ENCODE measurements around the gene PDCL2. TPM values are rescaled to one million over a fixed set of nuclear protein-coding genes. Genes with fewer than 3 reads are reported as not detected.
A peak's percentile ranks its signal among the peaks of the same experiment; 100 is the strongest.
"Not testable (repeated sequence)": the region's sequence is repeated elsewhere in the genome, so short reads cannot be mapped to it uniquely, and the experiment has no call there.

PDCL2 gene
- total RNA-seq, 4 donors from 2014 or later: 1.5 TPM; not detected in 3

DNA sequence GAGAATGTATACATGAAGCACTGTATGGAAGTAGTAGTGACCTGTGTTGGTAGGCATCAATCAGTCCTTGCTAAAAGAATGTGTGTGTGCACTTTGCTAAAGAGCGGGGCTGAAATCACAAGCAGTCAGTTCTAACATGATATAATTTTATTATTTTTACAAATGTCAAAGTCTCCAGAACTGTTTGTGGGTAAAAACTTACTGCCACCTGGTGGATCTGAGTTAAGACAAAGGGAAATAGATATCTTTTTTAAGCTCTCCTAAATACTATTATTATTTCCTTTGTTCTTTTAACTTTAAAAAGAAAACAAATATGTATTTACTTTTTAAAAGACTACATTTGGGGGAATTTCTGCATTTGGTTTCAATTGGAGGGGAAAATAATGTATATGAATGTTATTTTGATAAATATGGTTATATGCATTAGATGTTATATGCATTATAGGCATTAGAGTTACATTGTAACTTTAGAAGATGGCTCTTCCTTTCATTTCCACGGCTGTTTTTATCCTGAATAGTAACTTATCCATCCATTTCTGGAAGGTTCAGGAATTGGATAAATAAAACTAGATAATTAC lies 37.5 kb downstream of the PDCL2 start:
- Histone ChIP-seq H3K27me3 (no peaks in the 10 kb centered on the region), H3K4me3 (no peak overlapping the region), H3K36me3 (no peaks in the 10 kb centered on the region), H3K27ac (no peak overlapping the region), H3K4me1 (peaks cover 0 to 23% (median 0%) of the 10 kb centered on the region in 3 donors), H3K9me3 (no peaks in the 10 kb centered on the region)
- DNase-seq: no peak
- 39 to 42% methylated on average over 2 of the region's 2 CpGs for WGBS, 2 donors
- TF ChIP-seq POLR2A (IDR thresholded peaks at IDR 0.05): no peak
- TF ChIP-seq, protein P1, sequence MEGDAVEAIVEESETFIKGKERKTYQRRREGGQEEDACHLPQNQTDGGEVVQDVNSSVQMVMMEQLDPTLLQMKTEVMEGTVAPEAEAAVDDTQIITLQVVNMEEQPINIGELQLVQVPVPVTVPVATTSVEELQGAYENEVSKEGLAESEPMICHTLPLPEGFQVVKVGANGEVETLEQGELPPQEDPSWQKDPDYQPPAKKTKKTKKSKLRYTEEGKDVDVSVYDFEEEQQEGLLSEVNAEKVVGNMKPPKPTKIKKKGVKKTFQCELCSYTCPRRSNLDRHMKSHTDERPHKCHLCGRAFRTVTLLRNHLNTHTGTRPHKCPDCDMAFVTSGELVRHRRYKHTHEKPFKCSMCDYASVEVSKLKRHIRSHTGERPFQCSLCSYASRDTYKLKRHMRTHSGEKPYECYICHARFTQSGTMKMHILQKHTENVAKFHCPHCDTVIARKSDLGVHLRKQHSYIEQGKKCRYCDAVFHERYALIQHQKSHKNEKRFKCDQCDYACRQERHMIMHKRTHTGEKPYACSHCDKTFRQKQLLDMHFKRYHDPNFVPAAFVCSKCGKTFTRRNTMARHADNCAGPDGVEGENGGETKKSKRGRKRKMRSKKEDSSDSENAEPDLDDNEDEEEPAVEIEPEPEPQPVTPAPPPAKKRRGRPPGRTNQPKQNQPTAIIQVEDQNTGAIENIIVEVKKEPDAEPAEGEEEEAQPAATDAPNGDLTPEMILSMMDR (IDR thresholded peaks at IDR 0.05): peak in 4 of 6 experiments; percentile 20 to 41 (median 37)
- intact Hi-C loops (cut with DNase I): no loop called here

DNA sequence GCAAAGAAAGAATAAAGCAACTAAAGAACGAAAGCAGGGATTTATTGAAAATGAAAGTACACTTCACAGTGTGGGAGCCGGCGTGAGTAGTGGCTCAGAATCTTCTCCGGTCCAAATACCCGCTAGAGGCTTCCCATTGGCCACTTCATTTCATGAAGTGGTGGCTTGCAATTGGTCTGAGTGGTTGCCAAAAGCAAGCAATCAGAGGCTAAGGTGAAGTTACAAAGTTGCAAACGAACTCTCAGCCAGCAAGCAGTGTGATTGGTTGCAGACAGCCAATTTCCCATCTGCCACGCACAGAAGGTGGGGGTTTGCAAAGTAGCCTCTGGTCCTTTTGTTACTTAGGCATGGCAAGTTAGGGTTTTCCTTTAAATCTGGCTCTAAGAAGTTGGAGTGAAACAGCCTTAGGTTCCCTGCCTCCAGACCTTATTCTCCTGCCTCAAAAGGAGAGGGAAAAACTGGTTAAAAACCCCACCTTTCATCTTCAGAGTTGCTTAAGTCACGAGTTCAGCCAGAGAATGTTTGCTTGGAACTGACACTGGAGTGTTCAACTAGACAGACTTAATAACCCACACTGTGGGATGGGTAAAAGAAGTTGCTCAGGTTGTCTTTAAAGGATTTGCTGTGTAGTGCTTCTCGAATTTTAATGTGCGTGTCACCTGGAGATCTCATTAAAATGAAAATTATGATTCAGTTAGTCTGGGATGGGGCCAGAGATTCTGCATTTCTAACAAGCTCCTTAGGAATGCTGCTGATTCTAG lies 38.4 kb downstream of the PDCL2 start:
- H3K4me1 ChIP-seq: peaks cover 0 to 28% (median 0%) of the 10 kb centered on the region in 3 donors
- DNase-seq: no peak
- 53 to 58% methylated on average over 9 to 10 of the region's 10 CpGs for WGBS, 2 donors
- H3K27me3 ChIP-seq: no peaks in the 10 kb centered on the region
- H3K27ac ChIP-seq: peak overlapping the region in 2 of 4 donors; percentile 15 to 33
- TF ChIP-seq, protein P1 (IDR thresholded peaks at IDR 0.05): no peak
- no peak for TF ChIP-seq POLR2A (IDR thresholded peaks at IDR 0.05)
- no peaks in the 10 kb centered on the region for H3K36me3 ChIP-seq
- no peaks in the 10 kb centered on the region for H3K9me3 ChIP-seq
- intact Hi-C loops (cut with DNase I): no loop called here
- H3K4me3 ChIP-seq: peak overlapping the region in 3 of 4 donors; percentile 29 to 37 (median 29)

DNA sequence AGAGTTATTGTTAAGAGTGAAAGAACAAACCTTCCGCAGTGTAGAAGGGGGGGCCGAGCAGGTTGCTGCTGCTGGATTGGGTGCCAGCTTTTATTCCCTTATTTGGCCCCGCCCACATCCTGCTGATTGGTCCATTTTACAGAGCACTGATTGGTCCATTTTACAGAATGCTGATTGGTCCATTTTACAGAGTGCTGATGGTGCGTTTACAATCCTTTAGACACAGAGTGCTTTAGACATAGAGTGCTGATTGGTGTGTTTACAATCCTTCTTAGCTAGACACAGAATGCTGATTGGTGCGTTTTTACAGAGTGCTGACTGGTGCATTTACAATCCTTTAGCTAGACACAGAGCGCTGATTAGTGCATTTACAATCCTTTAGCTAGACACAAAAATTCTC lies 40.1 kb downstream of the PDCL2 start:
- H3K4me3 ChIP-seq; H3K36me3 ChIP-seq; H3K9me3 ChIP-seq; H3K27ac ChIP-seq; H3K27me3 ChIP-seq; intact Hi-C loops (cut with DNase I); DNase-seq: not testable (repeated sequence)
- 87 to 91% methylated on average over 5 to 6 of the region's 6 CpGs for WGBS, 2 donors
- H3K4me1 ChIP-seq: peaks cover 0 to 43% (median 5%) of the 10 kb centered on the region in 3 donors

DNA sequence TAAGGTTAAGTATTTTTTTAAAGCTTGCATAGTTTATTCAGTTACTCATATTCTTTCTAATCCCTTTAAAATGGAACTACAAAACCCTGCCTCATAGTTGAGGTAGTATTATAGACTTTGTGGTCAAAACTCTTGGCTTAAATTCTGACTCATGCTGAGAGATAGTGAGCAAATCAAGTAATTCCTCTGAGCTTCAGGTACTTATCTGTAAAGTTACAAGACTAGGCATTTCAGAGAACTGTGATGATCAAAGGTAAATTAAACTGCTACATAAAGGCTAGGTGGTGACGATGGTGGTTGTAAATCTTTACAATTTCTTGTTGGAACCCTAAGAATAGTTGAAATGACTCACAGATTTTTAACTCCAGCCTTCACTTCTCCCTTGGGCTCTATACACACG lies 42.2 kb downstream of the PDCL2 start:
- H3K9me3 ChIP-seq: no peaks in the 10 kb centered on the region
- peak overlapping the region in 1 of 4 donors; percentile 44 for H3K27ac ChIP-seq
- H3K4me1 ChIP-seq: peaks cover 0 to 49% (median 5%) of the 10 kb centered on the region in 3 donors
- H3K4me3 ChIP-seq: no peak overlapping the region
- no peaks in the 10 kb centered on the region for H3K36me3 ChIP-seq
- no peaks in the 10 kb centered on the region for H3K27me3 ChIP-seq
- no peak for TF ChIP-seq POLR2A (IDR thresholded peaks at IDR 0.05)
- TF ChIP-seq, protein P1 (IDR thresholded peaks at IDR 0.05): no peak
- intact Hi-C loops (cut with DNase I): loop anchor here (5.0 kb wide), 1 partner anchor 203 kb away; the partner anchor contains the start of gene SRD5A3
- DNase-seq: no peak
- WGBS, 2 donors: 23 to 43% methylated on average over 2 of the region's 2 CpGs

DNA sequence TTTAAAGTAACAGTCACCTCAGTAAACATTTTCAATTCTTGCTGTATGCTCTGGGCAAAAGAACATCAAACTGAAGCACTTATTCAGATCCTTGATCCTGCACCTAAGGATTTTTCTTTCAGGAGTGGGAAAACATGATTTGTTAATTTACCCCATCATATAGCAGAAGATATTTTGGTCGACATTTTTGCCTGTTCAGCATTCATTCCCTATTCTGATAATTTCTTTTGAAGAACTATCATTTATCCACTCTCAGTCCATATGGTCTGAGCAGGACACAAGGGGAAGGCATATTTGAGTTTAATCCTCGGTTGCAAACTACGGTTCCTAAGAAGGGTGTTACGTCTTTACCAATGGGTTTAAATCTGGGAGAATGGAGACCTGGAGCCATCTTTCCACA lies 44.1 kb downstream of the PDCL2 start:
- Histone ChIP-seq H3K27me3 (no peaks in the 10 kb centered on the region), H3K27ac (peak overlapping the region in 3 of 4 donors; percentile 99 to 100 (median 99)), H3K4me1 (peaks cover 6 to 54% (median 10%) of the 10 kb centered on the region in 3 donors), H3K36me3 (no peaks in the 10 kb centered on the region), H3K9me3 (no peaks in the 10 kb centered on the region), H3K4me3 (peak overlapping the region in 2 of 4 donors; percentile 94 to 99)
- TF ChIP-seq, protein P1 (IDR thresholded peaks at IDR 0.05): no peak
- no peak for TF ChIP-seq POLR2A (IDR thresholded peaks at IDR 0.05)
- 58 to 64% methylated on average over 4 of the region's 4 CpGs for WGBS, 2 donors
- intact Hi-C loops (cut with DNase I): loop anchor here (5.0 kb wide), 1 partner anchor 201 kb away; the partner anchor contains the start of gene SRD5A3
- DNase-seq: no peak

Measured in esophagus squamous epithelium (tissue), 5 donors.